ENCODE data around the gene KASH5. TPM values are rescaled to one million over a fixed set of nuclear protein-coding genes. Genes with fewer than 3 reads are reported as not detected.

KASH5 gene
- total and polyA plus RNA-seq, 2 of the 4 experiments (the other 2 are of a cell fraction): not detected

GRCh38 chr19:49395581-49396407, 7.7 kb downstream of the KASH5 start:
- CTCF ChIA-PET: no interaction called here

More at GRCh38 chr19:49395581-49396407, 7.7 kb downstream of the KASH5 start:
- DNase-seq (no peak), ATAC-seq (ENCODE audit: low read depth) (no peak)
- H2BK120ac ChIP-seq (ENCODE audit: low read depth, low read length): no peak overlapping the region
- H3K36me3 ChIP-seq (ENCODE audit: control insufficient read depth, insufficient read depth, low read length): no peaks in the 10 kb centered on the region
- no peaks in the 10 kb centered on the region for H3K4me1 ChIP-seq (ENCODE audit: control insufficient read depth, insufficient read depth, low read length)
- H3K27me3 ChIP-seq (ENCODE audit: control insufficient read depth, insufficient read depth, low read length): peaks cover 60% of the 10 kb centered on the region
- no TSS peak for BruUV-seq (replicated peaks)
- H2AFZ ChIP-seq (replicated peaks; ENCODE audit: low read length, poor library complexity): no peak overlapping the region
- no peak for TF ChIP-seq MXI1 (IDR thresholded peaks at IDR 0.05; ENCODE audit: borderline replicate concordance, low read depth, low read length)
- TF ChIP-seq CEBPB (IDR thresholded peaks at IDR 0.05; ENCODE audit: low read depth, low read length): 0 out of 2 replicates have a peak, but pooled peaks have one; percentile 30
- H3K23ac ChIP-seq (ENCODE audit: low read depth, low read length): no peak overlapping the region
- H4K8ac ChIP-seq (ENCODE audit: low read depth in 2 of 2, low read length in 2 of 2): no peak overlapping the region
- H3K56ac ChIP-seq (ENCODE audit: extremely low read depth, insufficient read depth, low read length): no peak overlapping the region; the same call in 1 of the 2 replicates
- no peaks in the 10 kb centered on the region for H3K9me1 ChIP-seq (ENCODE audit: insufficient read depth, low read length)
- H4K91ac ChIP-seq (ENCODE audit: insufficient read depth, low read depth, low read length): no peak overlapping the region
- H2AK9ac ChIP-seq (replicated peaks; ENCODE audit: low read depth, low read length, poor library complexity): peak overlapping the region; percentile 13
- H3K9me3 ChIP-seq (ENCODE audit: control insufficient read depth, insufficient read depth, low read length): no peaks in the 10 kb centered on the region
- no peak overlapping the region for H3K27ac ChIP-seq (ENCODE audit: insufficient read depth, low read length)
- H3K4me2 ChIP-seq (ENCODE audit: low read depth, low read length): no peak overlapping the region
- intact Hi-C loops (cut with micrococcal nuclease) (no loop called here), in situ Hi-C loops (cut with MboI; ENCODE audit: low sequenced_read_pairs) (loop anchor here (10.0 kb wide), 1 partner anchor 49 kb away; the partner anchor contains the start of gene SLC17A7), dilution Hi-C loops (cut with HindIII; ENCODE audit: low sequenced_read_pairs, unreplicated experiment) (no loop called here)
- H4K20me1 ChIP-seq (ENCODE audit: insufficient read depth, low read length): no peaks in the 10 kb centered on the region
- H2BK20ac ChIP-seq (ENCODE audit: low read depth, low read length): no peak overlapping the region
- POLR2A ChIA-PET (ENCODE audit: unreplicated experiment): no interaction called here
- no peak overlapping the region for H3K4me3 ChIP-seq (ENCODE audit: insufficient read depth, low read depth, low read length)
- H3K79me1 ChIP-seq (ENCODE audit: low read depth in 1 of 2, low read length in 2 of 2): no peaks in the 10 kb centered on the region
- H4K5ac ChIP-seq (ENCODE audit: low read depth, low read length): no peak overlapping the region
- H2BK5ac ChIP-seq (ENCODE audit: low read depth, low read length, poor library complexity, severe bottlenecking): no peak overlapping the region
- 66% methylated on average over 9 of the region's 15 CpGs; no CpG with 5 or more reads in 1 of the 2 experiments for WGBS, 2 experiments (ENCODE audit: extremely low coverage in 2 of 2, insufficient read length in 1 of 2)
- H2AK5ac ChIP-seq (ENCODE audit: low read depth, low read length): no peak overlapping the region
- no peak overlapping the region for H2BK15ac ChIP-seq (ENCODE audit: low read depth, low read length)
- H3K9ac ChIP-seq (ENCODE audit: low read depth, low read length): no peak overlapping the region
- H3K4ac ChIP-seq (ENCODE audit: low read depth, low read length): no peak overlapping the region
- H3K18ac ChIP-seq (ENCODE audit: low read depth, low read length): no peak overlapping the region
- H3K14ac ChIP-seq (replicated peaks; ENCODE audit: low read depth, low read length): no peak overlapping the region

Data from IMR-90 (cell line).